ENCODE results near the gene FGF14. TPM values are rescaled to one million over a fixed set of nuclear protein-coding genes. Genes with fewer than 3 reads are reported as not detected.

Gene FGF14
- total and polyA plus RNA-seq, 9 donors: 0.06 to 4.8 (median 0.60) TPM; not detected in 2

GRCh38 chr13:102309110-102309509, 92.7 kb downstream of the FGF14 start:
- H3K4me3 ChIP-seq: no peak overlapping the region
- TF ChIP-seq CTCF (IDR thresholded peaks at IDR 0.05) (no peak), EP300 (IDR thresholded peaks at IDR 0.05) (no peak), POLR2A (IDR thresholded peaks at IDR 0.05) (no peak)
- no peak for DNase-seq
- intact Hi-C loops (cut with DNase I): no loop called here
- no peak overlapping the region for H3K27ac ChIP-seq
- no peaks in the 10 kb centered on the region for H3K36me3 ChIP-seq
- no peaks in the 10 kb centered on the region for H3K9me3 ChIP-seq
- H3K27me3 ChIP-seq: no peaks in the 10 kb centered on the region
- no peaks in the 10 kb centered on the region for H3K4me1 ChIP-seq (ENCODE audit: insufficient read depth)
- WGBS, 3 donors: 69 to 73% (median 72%) methylated on average over 9 of the region's 9 CpGs

GRCh38 chr13:102302534-102302933, 99.3 kb downstream of the FGF14 start:
- Histone ChIP-seq H3K4me1 (ENCODE audit: insufficient read depth) (no peaks in the 10 kb centered on the region), H3K36me3 (no peaks in the 10 kb centered on the region), H3K27ac (no peak overlapping the region), H3K4me3 (no peak overlapping the region), H3K9me3 (no peaks in the 10 kb centered on the region), H3K27me3 (no peaks in the 10 kb centered on the region)
- no peak for DNase-seq
- TF ChIP-seq CTCF (IDR thresholded peaks at IDR 0.05) (no peak), POLR2A (IDR thresholded peaks at IDR 0.05) (no peak), EP300 (IDR thresholded peaks at IDR 0.05) (no peak)
- intact Hi-C loops (cut with DNase I): no loop called here
- WGBS, 3 donors: 32 to 59% (median 58%) methylated on average over 1 of the region's 1 CpG

- 87 to 93% (median 92%) methylated on average over 2 of the region's 2 CpGs for WGBS, 3 donors
- no peak overlapping the region for H3K4me3 ChIP-seq
- DNase-seq: no peak
- no peaks in the 10 kb centered on the region for H3K27me3 ChIP-seq
- H3K9me3 ChIP-seq: no peaks in the 10 kb centered on the region
- H3K4me1 ChIP-seq (ENCODE audit: insufficient read depth): no peaks in the 10 kb centered on the region
- no peaks in the 10 kb centered on the region for H3K36me3 ChIP-seq
- intact Hi-C loops (cut with DNase I): no loop called here
- TF ChIP-seq EP300 (IDR thresholded peaks at IDR 0.05) (no peak), CTCF (IDR thresholded peaks at IDR 0.05) (no peak), POLR2A (IDR thresholded peaks at IDR 0.05) (no peak)
- no peak overlapping the region for H3K27ac ChIP-seq
These were observed 101.5 kb downstream of the FGF14 start for GRCh38 chr13:102300379-102300778.

- 85 to 89% (median 88%) methylated on average over 6 of the region's 6 CpGs for WGBS, 3 donors
- no peaks in the 10 kb centered on the region for H3K4me1 ChIP-seq (ENCODE audit: insufficient read depth)
- H3K27me3 ChIP-seq: no peaks in the 10 kb centered on the region
- no peak overlapping the region for H3K4me3 ChIP-seq
- intact Hi-C loops (cut with DNase I): no loop called here
- no peak for DNase-seq
- no peaks in the 10 kb centered on the region for H3K9me3 ChIP-seq
- H3K36me3 ChIP-seq: no peaks in the 10 kb centered on the region
- TF ChIP-seq CTCF (IDR thresholded peaks at IDR 0.05): no peak
- no peak for TF ChIP-seq EP300 (IDR thresholded peaks at IDR 0.05)
- TF ChIP-seq POLR2A (IDR thresholded peaks at IDR 0.05): no peak
- no peak overlapping the region for H3K27ac ChIP-seq
These were observed 102.5 kb downstream of the FGF14 start for GRCh38 chr13:102299366-102299765.

- H3K4me3 ChIP-seq: no peak overlapping the region
- TF ChIP-seq POLR2A (IDR thresholded peaks at IDR 0.05) (no peak), CTCF (IDR thresholded peaks at IDR 0.05) (no peak), EP300 (IDR thresholded peaks at IDR 0.05) (no peak)
- intact Hi-C loops (cut with DNase I): no loop called here
- no peak for DNase-seq
- H3K27ac ChIP-seq: no peak overlapping the region
- H3K36me3 ChIP-seq: no peaks in the 10 kb centered on the region
- H3K4me1 ChIP-seq (ENCODE audit: insufficient read depth): no peaks in the 10 kb centered on the region
- 66 to 69% (median 66%) methylated on average over 3 of the region's 3 CpGs for WGBS, 3 donors
- no peaks in the 10 kb centered on the region for H3K27me3 ChIP-seq
- no peaks in the 10 kb centered on the region for H3K9me3 ChIP-seq
These were observed 103.8 kb downstream of the FGF14 start for GRCh38 chr13:102298051-102298450.
